ENCODE data around the gene MMP25. TPM values are rescaled to one million over a fixed set of nuclear protein-coding genes. Genes with fewer than 3 reads are reported as not detected.
"Not testable (repeated sequence)": the region's sequence is repeated elsewhere in the genome, so short reads cannot be mapped to it uniquely, and the experiment has no call there.

The MMP25 gene
- total RNA-seq, 3 donors from 2014 or later (not counting 1 experiment from before 2014, with no cell fraction given): 2.0 to 62.2 (median 5.6) TPM

GRCh38 chr16:3071655-3072054 is 25.3 kb downstream of the MMP25 start:
- peaks cover 99% of the 10 kb centered on the region for H3K4me1 ChIP-seq (ENCODE audit: control insufficient read depth, insufficient read depth, low read length)
- H3K9me3 Mint-ChIP-seq: no peaks in the 10 kb centered on the region
- no peaks in the 10 kb centered on the region for H3K9me3 ChIP-seq (ENCODE audit: control insufficient read depth, insufficient read depth, low read length)
- H3K27me3 Mint-ChIP-seq (ENCODE audit: low read depth in 2 of 2): no peaks in the 10 kb centered on the region
- DNase-seq (no peak), ATAC-seq (no peak)
- peaks cover 13% of the 10 kb centered on the region for H3K36me3 ChIP-seq (ENCODE audit: control insufficient read depth, insufficient read depth, low read length)
- peak overlapping the region; percentile 92 to 95 for H3K27ac Mint-ChIP-seq
- H3K4me3 ChIP-seq (ENCODE audit: low read length): no peak overlapping the region
- H3K27ac ChIP-seq (ENCODE audit: low read length): peak overlapping the region; percentile 22
- H3K27me3 ChIP-seq (ENCODE audit: control insufficient read depth, insufficient read depth, low read length): no peaks in the 10 kb centered on the region
- peaks cover 80 to 90% of the 10 kb centered on the region in 2 donors for H3K4me1 Mint-ChIP-seq
- 96% methylated on average over 7 of the region's 7 CpGs for WGBS (ENCODE audit: insufficient coverage)
- TF ChIP-seq CTCF (IDR thresholded peaks at IDR 0.05): no peak
- no peaks in the 10 kb centered on the region for H3K36me3 Mint-ChIP-seq
- intact Hi-C loops (cut with micrococcal nuclease): no loop called here
- peak overlapping the region; percentile 60 for H3K4me3 Mint-ChIP-seq

GRCh38 chr16:3072148-3072547 is 25.8 kb downstream of the MMP25 start:
- 17% methylated on average over 3 of the region's 4 CpGs for WGBS (ENCODE audit: insufficient coverage)
- Histone ChIP-seq H3K4me1 (ENCODE audit: control insufficient read depth, insufficient read depth, low read length) (peaks cover 99% of the 10 kb centered on the region), H3K27ac (ENCODE audit: low read length) (peak overlapping the region; percentile 26), H3K36me3 (ENCODE audit: control insufficient read depth, insufficient read depth, low read length) (peaks cover 13% of the 10 kb centered on the region)
- H3K4me3 ChIP-seq (ENCODE audit: low read length); intact Hi-C loops (cut with micrococcal nuclease); H3K9me3 ChIP-seq (ENCODE audit: control insufficient read depth, insufficient read depth, low read length); ATAC-seq; H3K27me3 ChIP-seq (ENCODE audit: control insufficient read depth, insufficient read depth, low read length); H3K9me3 Mint-ChIP-seq; H3K27me3 Mint-ChIP-seq (ENCODE audit: low read depth in 2 of 2); H3K36me3 Mint-ChIP-seq: not testable (repeated sequence)
- Mint-ChIP-seq H3K4me3 (peak overlapping the region; percentile 60), H3K27ac (peak overlapping the region; percentile 92 to 95), H3K4me1 (peaks cover 83 to 91% of the 10 kb centered on the region in 2 donors)
- DNase-seq: peak in 1 of 2 donors; percentile 50

GRCh38 chr16:3072576-3073263 is 26.4 kb downstream of the MMP25 start:
- Histone ChIP-seq H3K36me3 (ENCODE audit: control insufficient read depth, insufficient read depth, low read length) (peaks cover 11% of the 10 kb centered on the region), H3K4me1 (ENCODE audit: control insufficient read depth, insufficient read depth, low read length) (peaks cover 99% of the 10 kb centered on the region), H3K27ac (ENCODE audit: low read length) (peak overlapping the region; percentile 65)
- H3K27me3 ChIP-seq (ENCODE audit: control insufficient read depth, insufficient read depth, low read length); H3K4me3 ChIP-seq (ENCODE audit: low read length); intact Hi-C loops (cut with micrococcal nuclease); H3K36me3 Mint-ChIP-seq; H3K9me3 ChIP-seq (ENCODE audit: control insufficient read depth, insufficient read depth, low read length); H3K9me3 Mint-ChIP-seq; H3K27me3 Mint-ChIP-seq (ENCODE audit: low read depth in 2 of 2): not testable (repeated sequence)
- WGBS (ENCODE audit: insufficient coverage): 15% methylated on average over 8 of the region's 18 CpGs
- DNase-seq (peak in 1 of 2 donors; percentile 72), ATAC-seq (peak; percentile 43 to 54 (median 53))
- Mint-ChIP-seq H3K4me3 (peak overlapping the region; percentile 74), H3K27ac (peak overlapping the region; percentile 92 to 97), H3K4me1 (peaks cover 84 to 91% of the 10 kb centered on the region in 2 donors)

GRCh38 chr16:3073448-3073847 is 27.1 kb downstream of the MMP25 start:
- H3K27me3 ChIP-seq (ENCODE audit: control insufficient read depth, insufficient read depth, low read length): no peaks in the 10 kb centered on the region
- Mint-ChIP-seq H3K36me3 (peaks cover 2% of the 10 kb centered on the region), H3K4me3 (peak overlapping the region; percentile 74), H3K27ac (peak overlapping the region; percentile 91 to 97), H3K9me3 (no peaks in the 10 kb centered on the region), H3K4me1 (peaks cover 86 to 91% of the 10 kb centered on the region in 2 donors), H3K27me3 (ENCODE audit: low read depth in 2 of 2) (no peaks in the 10 kb centered on the region)
- ATAC-seq (no peak), DNase-seq (no peak)
- no peak overlapping the region for H3K4me3 ChIP-seq (ENCODE audit: low read length)
- TF ChIP-seq CTCF (IDR thresholded peaks at IDR 0.05): no peak
- H3K9me3 ChIP-seq (ENCODE audit: control insufficient read depth, insufficient read depth, low read length): peaks cover 4% of the 10 kb centered on the region
- peaks cover 99% of the 10 kb centered on the region for H3K4me1 ChIP-seq (ENCODE audit: control insufficient read depth, insufficient read depth, low read length)
- H3K36me3 ChIP-seq (ENCODE audit: control insufficient read depth, insufficient read depth, low read length): peaks cover 5% of the 10 kb centered on the region
- WGBS (ENCODE audit: insufficient coverage): 73% methylated on average over 7 of the region's 7 CpGs
- intact Hi-C loops (cut with micrococcal nuclease): no loop called here
- peak overlapping the region; percentile 63 for H3K27ac ChIP-seq (ENCODE audit: low read length)

Measured in natural killer cell (primary cell).